Measurements from ENCODE around the gene MPP1.

The MPP1 gene

GRCh38 chrX:154812341-154813101 is 7.2 kb upstream of the MPP1 start:
- no peak for DNase-seq

GRCh38 chrX:154809939-154810665 is 4.8 kb upstream of the MPP1 start:
- no peak for DNase-seq

- DNase-seq: no peak
Observed at GRCh38 chrX:154806837-154807501, 1.7 kb upstream of the MPP1 start.

DNA sequence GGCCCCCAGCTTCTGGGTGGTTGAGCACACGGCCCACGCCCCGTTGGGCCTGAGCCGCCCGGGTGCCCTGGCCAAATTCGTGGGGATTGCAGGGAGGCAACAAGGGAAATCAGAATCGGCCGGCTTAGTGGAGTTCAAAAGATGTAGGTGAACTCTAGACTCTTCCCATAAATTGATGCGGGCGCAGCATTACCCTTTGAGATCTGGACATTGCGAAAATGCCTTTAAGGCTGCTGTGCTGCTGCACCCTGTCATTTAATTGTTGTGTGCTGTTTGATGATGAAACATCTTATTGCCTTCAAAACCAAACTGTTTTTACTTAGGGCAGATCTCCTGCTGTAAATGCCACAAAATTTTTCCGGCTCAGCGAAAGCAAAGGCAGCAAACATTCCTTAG is 409 bp upstream of the MPP1 start:
- no peak for DNase-seq

- DNase-seq: no peak
Observed at GRCh38 chrX:154804261-154804956, 876 bp downstream of the MPP1 start.

DNA sequence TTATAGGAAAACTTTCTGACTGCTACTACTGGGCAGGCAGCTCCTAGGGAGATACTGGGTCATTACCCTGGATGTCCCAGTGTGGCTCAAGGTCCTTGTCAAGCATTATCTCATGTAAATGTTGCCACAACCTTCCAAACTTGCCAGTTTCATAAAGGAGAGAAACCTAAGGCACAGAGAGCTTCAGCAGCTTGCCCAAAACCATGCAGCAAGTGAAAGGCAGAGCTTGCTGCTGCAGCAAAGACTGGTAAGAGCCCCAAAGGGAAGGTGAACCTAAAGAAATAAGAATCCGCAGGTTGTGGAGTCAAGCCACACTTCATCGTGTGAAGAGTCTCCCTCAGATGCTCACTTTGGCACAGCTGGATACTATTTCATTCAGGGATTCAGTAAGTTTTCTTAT is 2.3 kb downstream of the MPP1 start:
- DNase-seq: no peak

DNA sequence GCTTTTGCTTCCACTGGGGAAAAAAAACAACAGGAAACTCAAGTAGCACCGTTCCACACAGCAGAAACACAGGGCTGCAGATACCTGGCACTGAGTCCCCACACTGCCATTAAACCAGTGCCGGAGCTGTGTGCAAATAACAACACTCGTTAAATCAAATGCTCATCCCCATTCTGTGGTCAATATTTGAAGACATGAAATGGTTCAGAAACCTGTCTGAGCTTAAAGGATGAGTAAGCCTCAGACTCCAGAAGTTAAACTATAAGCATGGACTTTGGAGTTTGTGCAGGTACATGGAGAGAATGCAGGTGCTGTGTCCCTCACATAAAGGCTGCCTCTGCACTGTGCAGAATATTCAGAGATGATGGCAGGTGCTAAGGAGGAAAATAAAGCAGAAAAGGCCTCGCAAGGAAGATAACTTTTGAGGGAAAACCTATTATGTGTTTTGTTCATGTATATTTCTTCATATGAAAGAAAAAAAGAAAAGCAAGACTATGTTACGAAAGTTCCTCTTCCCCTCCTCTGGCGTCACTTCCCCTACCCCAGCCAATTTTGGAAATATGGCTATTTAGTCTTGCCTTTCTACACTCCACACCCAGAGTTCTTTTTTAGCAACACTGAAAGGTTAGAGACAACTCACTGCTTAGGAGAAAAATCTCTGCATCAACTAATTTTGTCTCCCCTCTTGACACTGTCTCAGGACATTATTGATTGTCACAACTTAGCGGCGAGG is 4.6 kb downstream of the MPP1 start:
- no peak for DNase-seq

GRCh38 chrX:154799556-154800348 is 5.5 kb downstream of the MPP1 start:
- DNase-seq: no peak

DNA sequence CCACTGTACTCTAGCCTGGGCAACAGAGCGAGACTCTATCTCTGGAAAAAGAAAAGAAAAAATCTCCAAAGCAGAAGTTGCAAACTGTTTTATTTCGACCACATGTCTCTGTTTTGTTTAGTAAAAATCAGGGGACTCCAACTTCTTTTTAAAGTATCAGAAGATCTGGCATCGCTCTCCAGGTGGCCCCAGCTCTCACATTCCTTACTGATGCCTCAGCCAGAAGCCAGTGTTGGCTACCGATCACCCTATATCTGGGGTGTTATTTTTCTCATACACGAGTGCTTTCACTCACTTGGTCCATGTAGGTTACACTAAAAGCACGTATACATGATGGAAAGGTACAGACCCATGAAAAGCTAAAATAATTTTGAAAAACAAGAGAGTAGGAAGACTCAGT is 8.3 kb downstream of the MPP1 start:
- DNase-seq: no peak

DNA sequence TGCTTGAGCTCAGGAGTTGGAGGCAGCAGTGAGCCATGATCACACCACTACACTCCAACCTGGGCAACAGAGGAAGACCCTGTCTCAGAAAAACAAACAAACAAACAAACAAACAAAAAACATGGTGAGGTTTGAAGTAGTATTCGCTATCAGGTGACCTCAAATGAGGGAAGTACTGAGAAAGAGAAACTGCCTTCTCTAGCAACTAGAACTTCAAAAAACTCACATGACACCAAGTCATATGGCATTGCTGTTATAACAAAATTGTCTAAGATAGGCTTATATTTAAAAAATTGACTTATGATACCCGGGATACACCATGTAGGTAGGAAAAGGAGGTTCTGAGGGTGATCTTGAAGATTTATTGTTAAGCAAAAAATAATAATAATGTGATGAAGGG is 10.3 kb downstream of the MPP1 start:
- DNase-seq: no peak

DNA sequence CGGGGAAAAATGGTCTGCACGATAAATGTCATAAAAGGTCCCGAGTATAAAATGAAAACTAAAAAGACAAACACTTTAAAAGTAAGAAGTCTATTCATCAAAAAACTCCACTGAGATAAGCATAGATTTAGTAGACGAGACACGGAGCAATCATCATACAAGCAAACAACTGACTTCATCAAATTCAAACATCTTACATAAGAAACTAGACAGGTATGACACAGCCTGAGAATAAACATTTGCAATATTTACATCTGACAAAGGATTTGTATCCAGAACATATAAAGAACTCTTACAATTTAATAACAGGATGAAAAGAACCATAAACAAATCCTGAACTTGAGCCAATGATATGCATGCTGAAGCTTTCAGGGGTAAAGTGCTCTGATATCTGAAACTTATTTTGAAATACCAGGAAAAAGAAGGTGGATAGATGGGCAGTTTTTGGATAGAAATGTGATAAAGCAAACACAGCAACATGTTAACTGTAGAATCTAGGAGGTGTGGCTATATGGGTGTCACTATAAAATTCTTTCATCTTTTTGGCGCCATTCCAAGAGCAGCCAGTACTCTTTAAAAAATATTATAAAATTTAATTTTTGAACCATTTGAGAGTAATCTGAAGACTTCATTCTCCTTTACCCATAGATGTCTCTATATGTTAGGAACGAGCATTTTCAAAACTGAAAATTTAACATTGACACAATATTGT is 12.0 kb downstream of the MPP1 start:
- DNase-seq: no peak

GRCh38 chrX:154791939-154792338 is 13.3 kb downstream of the MPP1 start:
- no peak for DNase-seq

DNA sequence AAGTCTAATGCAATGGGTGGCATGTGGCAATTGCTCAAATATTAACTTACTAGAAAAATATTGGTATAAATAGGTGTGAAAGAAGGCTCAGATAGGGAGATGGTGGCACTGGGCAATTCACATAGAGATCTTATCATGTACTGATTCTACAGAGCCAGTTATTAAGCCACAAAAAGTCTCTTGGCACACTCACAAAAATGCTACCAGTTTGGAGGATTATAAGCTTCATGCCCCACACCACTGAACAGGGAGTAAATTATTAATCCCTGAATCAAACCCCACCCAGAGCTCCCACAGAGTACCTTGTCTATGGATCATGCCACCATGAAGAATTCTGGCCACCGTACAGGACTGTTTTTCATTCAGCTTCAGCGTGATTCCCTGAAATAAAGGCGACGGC is 13.8 kb downstream of the MPP1 start:
- DNase-seq: no peak

DNA sequence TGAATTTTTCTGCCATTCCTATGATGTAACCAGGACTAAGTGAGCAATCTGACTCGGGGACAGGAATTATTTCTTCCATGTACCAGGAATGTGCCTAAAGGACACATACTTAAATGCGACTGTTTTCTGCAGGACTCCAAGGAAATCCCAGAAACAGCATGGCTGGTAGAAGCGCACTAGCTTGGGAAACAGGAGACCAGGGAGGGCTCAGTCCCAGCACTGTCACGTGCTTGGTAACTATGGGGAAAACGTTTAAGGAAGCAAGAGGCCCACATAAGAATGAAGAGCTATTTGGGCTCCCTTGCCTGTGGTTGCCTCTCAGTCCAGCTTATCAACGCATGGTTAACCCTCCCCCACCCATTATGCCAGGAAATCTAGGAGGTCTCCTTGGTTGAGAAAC is 19.6 kb downstream of the MPP1 start:
- DNase-seq: no peak

GRCh38 chrX:154784149-154784995 is 20.9 kb downstream of the MPP1 start:
- DNase-seq: no peak

DNA sequence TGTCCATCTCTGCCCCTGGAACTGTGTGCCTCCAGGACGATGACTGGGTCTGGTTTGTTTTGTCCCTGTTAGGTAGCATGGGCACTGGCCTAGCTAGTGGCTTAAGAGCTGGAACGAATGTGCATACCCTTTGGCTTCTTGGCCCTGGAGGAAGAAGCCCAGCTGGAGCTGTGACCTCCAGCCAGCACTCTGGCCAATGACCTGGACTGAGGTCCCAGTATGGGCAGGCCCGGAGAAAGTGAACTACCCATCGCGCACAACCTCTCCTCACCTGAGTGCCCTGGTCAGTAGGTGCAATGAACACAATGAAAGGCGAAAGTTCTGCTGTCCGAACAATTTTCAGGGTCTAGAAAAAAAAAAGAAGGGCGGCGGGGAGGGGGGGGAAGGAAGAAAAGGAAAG is 24.3 kb downstream of the MPP1 start:
- DNase-seq: no peak

DNA sequence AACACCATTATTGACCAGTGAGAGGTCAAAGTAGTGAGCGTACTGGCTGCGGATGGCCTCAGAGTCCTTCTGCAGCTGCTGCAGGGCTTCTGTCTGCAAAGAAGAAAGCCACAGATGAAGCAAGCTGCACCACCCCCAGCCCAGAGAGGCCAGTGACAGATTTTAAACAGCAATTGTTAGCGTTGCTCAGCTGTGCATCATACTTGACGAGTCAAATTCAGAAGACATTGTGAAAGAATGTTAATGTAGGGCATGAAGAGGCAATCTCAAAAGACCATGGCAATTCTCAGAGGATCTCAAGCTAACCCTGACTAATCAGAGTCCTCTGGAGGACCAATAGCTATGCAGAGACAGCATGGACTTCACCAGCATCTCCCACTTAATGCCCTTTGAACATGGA is 26.0 kb downstream of the MPP1 start:
- DNase-seq: no peak

- no peak for DNase-seq
Observed at GRCh38 chrX:154776753-154777152, 28.5 kb downstream of the MPP1 start.

DNA sequence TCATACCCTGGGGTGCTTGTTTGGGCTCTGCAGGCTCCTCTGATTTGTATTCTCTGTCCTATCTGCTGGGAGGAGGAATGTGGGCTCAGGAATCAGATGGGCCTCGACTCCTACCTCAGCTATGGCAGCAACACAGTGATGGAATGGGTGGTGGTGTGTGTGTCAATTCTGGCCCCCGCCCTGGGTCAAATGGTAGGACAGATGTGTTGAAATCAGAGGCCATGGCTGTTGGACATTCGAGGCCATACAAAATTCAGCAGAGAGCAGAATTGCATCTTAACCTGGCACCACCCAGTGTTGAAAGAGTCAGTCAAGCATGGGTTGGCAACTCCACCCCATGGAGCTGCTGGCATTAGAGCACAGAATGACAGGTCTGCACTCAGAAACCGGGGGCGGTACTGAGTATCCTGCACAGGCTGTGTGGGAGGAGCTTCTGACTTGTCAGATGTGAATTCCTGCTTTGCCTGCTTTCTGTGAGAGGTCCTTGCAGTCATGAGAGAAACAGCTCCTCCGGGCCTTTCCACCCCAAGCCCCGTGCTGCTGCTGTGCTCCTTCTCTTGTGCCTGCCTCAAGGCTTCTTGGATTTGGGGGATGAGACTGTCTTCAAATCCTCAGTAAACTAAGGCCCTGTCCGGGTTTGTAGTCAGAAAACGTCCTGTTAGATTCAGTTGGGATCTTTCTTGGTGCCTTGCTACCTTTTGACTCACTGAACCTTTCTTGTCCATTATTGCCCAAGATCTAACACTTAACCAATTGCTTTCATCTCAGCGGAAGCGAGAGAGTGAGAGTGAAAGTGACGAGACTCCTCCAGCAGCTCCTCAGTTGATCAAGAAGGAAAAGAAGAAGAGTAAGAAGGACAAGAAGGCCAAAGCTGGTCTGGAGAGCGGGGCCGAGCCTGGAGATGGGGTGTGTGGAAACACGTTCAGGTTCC is 29.6 kb downstream of the MPP1 start:
- no peak for DNase-seq
